GM18520 (cell line): ENCODE measurements around the gene MED31.
"Not testable (repeated sequence)": the region's sequence is repeated elsewhere in the genome, so short reads cannot be mapped to it uniquely, and the experiment has no call there.

Source experiments
- ATAC-seq: cut with Tn5 transposase; IDR thresholded peaks from one replicate; pipeline ENCODE4 v1.9.1; 2021; ENCODE audit not compliant: unreplicated experiment

MED31 gene

DNA sequence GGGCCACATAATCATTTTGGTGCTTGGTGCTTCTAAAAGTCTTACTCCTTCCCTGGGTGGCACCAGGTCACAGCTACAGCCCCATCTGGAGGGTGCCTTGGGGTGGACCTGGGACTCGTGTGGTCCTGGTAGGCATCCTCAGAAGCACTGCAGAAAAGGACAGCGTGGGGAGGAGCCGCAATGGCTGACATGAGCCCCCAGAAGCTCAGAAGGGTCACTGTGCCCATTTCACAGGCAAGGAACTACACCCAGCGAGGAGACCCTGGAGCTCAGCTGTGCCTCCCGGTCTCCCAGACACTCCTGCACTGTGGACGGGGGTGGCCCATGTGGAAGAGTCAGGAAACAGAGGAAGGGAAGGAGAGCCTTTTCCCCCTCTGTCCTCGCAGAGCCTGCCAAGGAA is 26.5 kb upstream of the MED31 start:
- no peak for ATAC-seq

DNA sequence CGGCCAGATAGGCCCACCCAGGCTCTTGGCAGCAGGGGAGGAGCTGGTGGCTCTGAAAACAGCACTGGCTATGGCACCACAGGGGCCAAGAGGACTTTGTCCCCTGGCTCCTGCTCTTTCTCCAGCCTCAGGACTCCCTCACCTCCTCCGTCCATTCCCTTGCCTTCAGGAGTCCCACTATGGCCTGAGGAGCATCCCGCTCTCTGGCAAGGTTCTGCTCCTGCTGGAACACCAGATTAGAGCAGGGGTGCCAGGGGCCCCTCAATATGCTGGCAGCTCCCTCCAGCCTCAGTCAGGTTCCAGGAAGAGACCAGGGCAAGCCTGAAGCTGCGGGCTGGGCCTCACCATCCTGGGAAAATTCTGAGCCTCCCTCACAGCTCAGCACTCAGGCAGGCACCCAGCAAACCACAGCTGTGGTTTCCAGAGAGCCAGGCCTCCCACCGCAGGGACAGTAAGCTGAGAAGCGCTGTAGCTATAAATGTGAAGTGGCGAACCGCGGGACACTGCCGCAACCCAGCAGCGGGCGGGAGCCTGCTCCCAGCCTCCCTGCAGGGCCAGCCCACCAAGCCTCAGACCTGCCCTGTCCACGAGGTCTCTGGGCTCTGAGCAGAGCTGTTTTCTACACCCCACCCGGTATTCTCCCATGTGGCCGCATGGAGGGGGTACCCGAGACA is 25.9 kb upstream of the MED31 start:
- no peak for ATAC-seq

DNA sequence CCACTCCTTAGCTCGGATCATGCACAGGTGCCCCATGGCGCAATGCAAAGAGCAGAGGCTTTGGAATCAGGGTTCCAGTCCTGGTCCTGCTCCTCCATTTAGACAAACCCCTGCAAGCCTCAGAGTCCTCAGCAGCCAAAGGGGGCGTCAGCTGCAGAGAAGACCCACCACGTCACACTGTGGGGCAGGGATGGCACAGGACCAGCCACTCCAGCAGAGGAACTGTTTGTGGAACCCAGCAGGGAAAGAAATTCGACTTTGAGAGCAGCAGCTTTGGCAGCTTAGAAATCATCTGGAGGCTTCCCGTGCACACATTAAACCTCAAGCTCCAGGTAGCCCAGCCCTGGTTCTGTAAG is 25.4 kb upstream of the MED31 start:
- no peak for ATAC-seq

GRCh38 chr17:6675201-6675825 is 23.9 kb upstream of the MED31 start:
- no peak for ATAC-seq

GRCh38 chr17:6674586-6674985 is 23.2 kb upstream of the MED31 start:
- no peak for ATAC-seq

- no peak for ATAC-seq
Measured at GRCh38 chr17:6671431-6671830, 20.0 kb upstream of the MED31 start.

GRCh38 chr17:6670999-6671398 is 19.6 kb upstream of the MED31 start:
- no peak for ATAC-seq

DNA sequence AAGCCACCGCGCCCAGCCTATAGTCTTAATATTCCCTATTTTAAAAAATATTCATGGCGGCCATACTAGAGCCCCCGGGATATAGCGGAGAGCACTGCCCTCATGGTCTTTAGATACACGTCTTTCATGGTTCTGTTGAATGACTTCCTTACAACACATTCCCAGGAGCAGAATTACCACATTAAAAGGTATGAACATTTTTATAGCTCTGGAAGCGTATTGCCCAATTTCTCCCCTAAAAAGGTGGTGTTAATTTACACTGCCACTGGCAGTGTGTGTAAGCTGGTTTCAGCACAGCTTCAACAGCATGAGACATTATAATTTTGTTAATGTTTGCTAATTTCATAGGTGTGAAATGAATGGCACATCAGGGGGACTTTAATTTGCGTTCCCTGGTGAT is 19.2 kb upstream of the MED31 start:
- no peak for ATAC-seq

DNA sequence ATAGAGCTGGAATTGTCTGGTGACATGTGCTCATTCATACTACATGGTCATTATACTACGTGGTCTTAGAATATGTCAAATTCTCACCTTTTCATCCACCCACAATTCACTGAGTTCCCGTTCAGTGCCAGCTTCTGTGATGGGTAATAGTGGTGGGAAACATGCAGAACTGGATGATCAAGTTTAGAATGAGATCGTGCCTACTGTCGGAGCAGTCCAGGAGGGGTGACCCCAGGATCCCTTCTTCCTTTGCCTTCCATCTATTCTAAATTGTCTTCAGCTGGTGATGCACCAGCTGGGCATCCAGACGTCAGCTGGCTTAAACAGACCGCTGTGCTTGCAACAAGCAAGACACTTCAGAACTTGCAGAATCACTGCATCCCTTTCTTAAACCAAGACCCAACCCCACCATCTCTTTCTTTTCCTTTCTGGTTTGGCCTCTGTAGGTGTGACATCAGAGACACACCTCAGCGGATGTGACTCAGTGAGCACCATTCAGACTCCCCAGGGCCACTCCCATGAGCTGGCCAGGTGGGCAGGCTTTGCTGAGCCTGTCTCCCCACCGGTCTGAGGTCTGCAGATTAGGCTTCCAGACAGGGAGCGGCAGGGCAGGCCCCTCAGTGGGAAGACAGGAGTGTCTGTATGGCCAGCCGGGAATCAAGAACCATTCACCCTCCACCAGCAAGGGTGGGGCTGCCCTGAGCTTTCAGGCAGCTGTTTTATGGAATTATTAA is 18.2 kb upstream of the MED31 start:
- ATAC-seq: no peak

GRCh38 chr17:6668727-6669425 is 17.5 kb upstream of the MED31 start:
- no peak for ATAC-seq

DNA sequence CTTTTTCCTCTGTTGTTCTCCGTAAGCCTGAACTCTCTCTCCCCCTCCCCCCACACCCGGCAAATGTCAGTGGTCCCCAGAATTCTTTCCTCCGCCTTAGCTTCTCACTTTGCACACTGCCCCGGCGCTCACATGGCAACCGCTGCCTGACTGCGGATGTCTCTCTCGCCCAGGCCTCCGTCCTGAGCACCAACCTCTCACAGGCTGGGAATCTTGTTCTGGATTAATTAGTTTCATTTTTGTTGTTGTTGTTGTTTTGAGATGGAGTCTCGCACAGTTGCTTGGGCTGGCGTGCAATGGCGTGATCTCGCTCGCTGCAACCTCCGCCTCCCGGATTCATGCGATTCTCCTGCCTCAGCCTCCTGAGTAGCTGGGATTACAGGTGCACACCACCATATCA is 16.8 kb upstream of the MED31 start:
- no peak for ATAC-seq

GRCh38 chr17:6667516-6667915 is 16.1 kb upstream of the MED31 start:
- no peak for ATAC-seq

- ATAC-seq: no peak
Measured at GRCh38 chr17:6666557-6666956, 15.2 kb upstream of the MED31 start.

DNA sequence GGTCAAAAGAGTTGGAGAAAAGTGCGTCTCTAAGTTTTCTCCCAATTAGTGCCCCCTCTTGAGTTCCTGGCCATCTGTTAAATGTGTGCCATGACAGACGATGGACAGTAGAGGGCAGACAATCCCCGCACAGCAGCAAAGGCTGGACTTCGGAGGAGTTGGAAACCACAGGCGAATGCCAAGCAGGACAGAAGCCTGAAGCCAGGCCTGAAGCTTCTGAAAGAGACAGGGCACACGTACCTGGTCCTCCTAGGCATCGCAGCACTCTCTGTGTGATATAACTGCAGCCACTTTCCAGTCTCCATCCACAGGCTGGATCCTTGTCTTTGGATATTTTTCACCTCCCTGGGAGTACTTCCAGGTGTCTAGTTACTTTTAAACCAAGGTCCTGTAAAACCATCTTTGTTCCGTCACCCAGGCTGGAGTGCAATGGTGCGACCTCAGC is 14.7 kb upstream of the MED31 start:
- no peak for ATAC-seq

GRCh38 chr17:6663200-6663599 is 11.8 kb upstream of the MED31 start:
- ATAC-seq: not testable (repeated sequence)

GRCh38 chr17:6661464-6661848 is 10.1 kb upstream of the MED31 start:
- no peak for ATAC-seq

DNA sequence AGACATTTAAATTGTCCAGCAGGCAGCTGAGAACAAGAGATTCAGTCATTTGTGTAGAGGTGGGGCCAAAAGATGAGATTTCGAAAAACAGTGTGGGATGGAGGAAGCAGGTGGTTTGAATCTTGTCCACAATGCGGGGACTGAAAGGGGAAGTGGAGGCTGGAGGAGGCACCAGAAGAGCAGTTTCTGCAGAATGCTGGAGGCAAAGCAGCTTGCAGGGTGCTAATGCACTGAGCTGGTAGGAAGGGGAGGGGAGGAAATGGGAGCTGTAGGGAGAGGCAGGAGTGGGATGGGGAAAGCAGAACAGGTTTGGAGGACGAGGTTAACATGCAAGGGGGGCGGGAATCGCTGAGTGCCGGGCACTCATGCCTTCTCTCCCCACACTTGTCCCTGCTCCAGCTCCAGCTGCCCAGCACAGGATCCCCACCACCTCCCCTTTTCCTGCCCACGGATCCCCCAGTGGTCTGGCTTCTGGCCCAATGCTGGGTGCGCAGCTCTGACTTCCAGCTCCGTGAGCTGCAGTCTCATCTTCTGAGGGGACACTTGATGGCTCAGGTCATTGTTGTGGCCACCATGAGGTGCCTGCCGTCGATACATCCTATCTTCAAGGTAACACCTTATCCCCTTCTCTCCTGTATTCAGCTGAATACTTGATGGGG is 9.5 kb upstream of the MED31 start:
- ATAC-seq: no peak

- ATAC-seq: no peak
Measured at GRCh38 chr17:6660101-6660500, 8.7 kb upstream of the MED31 start.

DNA sequence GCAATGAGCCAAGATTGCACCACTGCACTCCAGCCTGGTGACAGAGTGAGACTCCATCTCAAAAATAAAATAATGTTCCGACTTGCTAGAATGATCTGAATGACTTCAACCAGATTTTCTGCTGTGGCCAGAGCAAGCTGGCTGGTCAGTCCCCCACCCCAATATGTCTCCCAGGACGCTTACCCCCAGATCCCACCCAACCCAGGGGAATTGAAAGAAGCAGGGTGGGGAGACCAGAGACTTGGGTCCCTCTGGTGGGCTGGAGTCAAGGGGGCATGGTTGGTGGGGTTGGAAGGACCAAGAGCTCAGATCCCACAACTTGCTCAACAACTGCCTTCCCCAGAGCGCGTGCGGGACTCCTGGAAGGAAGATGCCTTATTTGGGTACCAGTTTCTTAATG is 7.0 kb upstream of the MED31 start:
- not testable (repeated sequence) for ATAC-seq

- no peak for ATAC-seq
Measured at GRCh38 chr17:6657633-6658287, 6.4 kb upstream of the MED31 start.
